WTC11 (cell line): ENCODE results near the gene TRIM2.

Experiments used
- ATF6 ChIP-seq: sonication (generic); formaldehyde crosslinking; IDR thresholded peaks from 2 replicates; pipeline ENCODE4 v1.8.1; 2023; ENCODE audit warnings: mild to moderate bottlenecking, missing genetic modification reagents
- CTCF ChIP-seq: fragments of 200-600 bp; IDR thresholded peaks from 2 replicates; pipeline ENCODE4 v1.8.0; 2022; ENCODE audit warnings: antibody characterized with exemption
- E2F1 ChIP-seq: sonication (generic); formaldehyde crosslinking; IDR thresholded peaks from 2 replicates; pipeline ENCODE4 v1.8.0; 2022; ENCODE audit warnings: mild to moderate bottlenecking, missing genetic modification reagents
- ETV6 ChIP-seq: sonication (generic); formaldehyde crosslinking; IDR thresholded peaks from 2 replicates; pipeline ENCODE4 v1.8.1; 2022; ENCODE audit warnings: mild to moderate bottlenecking, missing genetic modification reagents
- FOXJ3 ChIP-seq: sonication (generic); formaldehyde crosslinking; IDR thresholded peaks from 2 replicates; pipeline ENCODE4 v1.9.0; 2021; ENCODE audit warnings: missing genetic modification reagents, mild to moderate bottlenecking, borderline replicate concordance
- NR1H2 ChIP-seq: sonication (generic); formaldehyde crosslinking; IDR thresholded peaks from 2 replicates; pipeline ENCODE4 v1.9.0; 2021; ENCODE audit warnings: mild to moderate bottlenecking, moderate library complexity, missing genetic modification reagents
- OVOL2 ChIP-seq: fragments of 250-450 bp; sonication (Bioruptor Pico); IDR thresholded peaks from 2 replicates; pipeline ENCODE4 v1.9.0; 2021; ENCODE audit warnings: mild to moderate bottlenecking, borderline replicate concordance
- SP1 ChIP-seq: sonication (generic); formaldehyde crosslinking; conservative IDR thresholded peaks from 2 replicates; pipeline ENCODE4 v1.8.1; 2022; ENCODE audit warnings: missing genetic modification reagents
- TP53 ChIP-seq: sonication (generic); formaldehyde crosslinking; IDR thresholded peaks from 2 replicates; pipeline ENCODE4 v1.8.1; 2023; ENCODE audit warnings: mild to moderate bottlenecking, missing genetic modification reagents
- USF2 ChIP-seq: sonication (generic); formaldehyde crosslinking; IDR thresholded peaks from 2 replicates; pipeline ENCODE4 v1.8.1; 2023; ENCODE audit warnings: mild to moderate bottlenecking, missing genetic modification reagents, moderate library complexity

GRCh38 chr4:153291562-153291961, 87.3 kb downstream of the TRIM2 start:
- TF ChIP-seq NR1H2 (no peak), ATF6 (CRISPR knock-in tag) (no peak), CTCF (no peak), ETV6 (CRISPR knock-in tag) (no peak), SP1 (no peak), USF2 (no peak), E2F1 (CRISPR knock-in tag) (no peak), TP53 (CRISPR knock-in tag) (no peak), FOXJ3 (CRISPR knock-in tag) (no peak), OVOL2 (CRISPR knock-in tag) (no peak)
